ENCODE measurements around the gene PIM2. TPM values are rescaled to one million over a fixed set of nuclear protein-coding genes. Genes with fewer than 3 reads are reported as not detected.
A peak's percentile ranks its signal among the peaks of the same experiment; 100 is the strongest.

PIM2 gene
- total and polyA plus RNA-seq, 4 donors: 4.5 to 28.3 (median 6.9) TPM

DNA sequence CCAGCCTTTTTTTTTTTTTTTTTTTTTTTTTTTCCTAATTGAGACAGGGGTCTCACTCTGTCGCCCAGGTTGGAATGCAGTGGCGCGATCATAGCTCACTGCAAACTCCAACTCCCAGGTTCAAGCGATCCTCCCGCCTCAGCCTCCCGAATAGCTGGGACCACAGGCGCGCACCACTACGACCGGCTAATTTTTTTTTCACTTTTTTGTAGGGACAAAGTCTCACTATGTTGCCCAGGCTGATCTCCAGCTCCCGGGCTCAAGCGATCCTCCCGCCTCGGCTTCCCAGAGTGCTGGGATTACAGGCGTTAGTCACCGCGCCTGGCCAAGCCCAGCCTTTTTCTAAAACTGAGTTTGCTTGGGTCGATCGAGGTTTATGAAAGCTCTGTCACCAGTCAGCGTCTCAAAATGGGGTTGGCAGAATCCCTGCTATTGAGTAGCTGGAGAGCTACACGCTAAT lies 39.8 kb upstream of the PIM2 start:
- peaks cover 0 to 9% (median 3%) of the 10 kb centered on the region in 4 donors for H3K36me3 ChIP-seq (ENCODE audit: control insufficient read depth in 4 of 4, insufficient read depth in 3 of 4, low read depth in 1 of 4, low read length in 3 of 4)
- H3K9ac ChIP-seq (ENCODE audit: low read depth in 1 of 2, low read length in 2 of 2): peak overlapping the region; percentile 79 to 87
- H3K27ac ChIP-seq (ENCODE audit: low read depth in 1 of 2, low read length in 2 of 2): peak overlapping the region; percentile 89
- peak overlapping the region; percentile 45 to 61 (median 58) for H3K4me3 ChIP-seq (ENCODE audit: low read depth in 1 of 3, low read length in 3 of 3)
- no peaks in the 10 kb centered on the region for H3K9me3 ChIP-seq (ENCODE audit: control insufficient read depth in 4 of 4, low read length in 3 of 4)
- H3K4me1 ChIP-seq (ENCODE audit: control insufficient read depth in 4 of 4, insufficient read depth in 4 of 4, low read length in 3 of 4): peaks cover 4 to 36% (median 27%) of the 10 kb centered on the region in 4 donors
- no peaks in the 10 kb centered on the region for H3K27me3 ChIP-seq (ENCODE audit: control insufficient read depth in 4 of 4, insufficient read depth in 4 of 4, low read length in 3 of 4)
- DNase-seq (ENCODE audit: low spot score): no peak
- 1% methylated on average over 21 of the region's 21 CpGs for WGBS
- no peak for TF ChIP-seq FOXA1 (IDR thresholded peaks at IDR 0.05)
- TF ChIP-seq YY1 (IDR thresholded peaks at IDR 0.05): no peak
- TF ChIP-seq EGR1 (IDR thresholded peaks at IDR 0.05; ENCODE audit: low read depth in 2 of 2): no peak
- no peak for TF ChIP-seq HNF4A (conservative IDR thresholded peaks at IDR 0.05)
- peak in 1 of 2 donors; percentile 6 for TF ChIP-seq RXRA (IDR thresholded peaks at IDR 0.05)
- peak in 1 of 2 donors; percentile 27 for TF ChIP-seq RAD21 (IDR thresholded peaks at IDR 0.05)
- no peak for TF ChIP-seq CTCF (IDR thresholded peaks at IDR 0.05; ENCODE audit: low read depth, low read length, missing input control)

DNA sequence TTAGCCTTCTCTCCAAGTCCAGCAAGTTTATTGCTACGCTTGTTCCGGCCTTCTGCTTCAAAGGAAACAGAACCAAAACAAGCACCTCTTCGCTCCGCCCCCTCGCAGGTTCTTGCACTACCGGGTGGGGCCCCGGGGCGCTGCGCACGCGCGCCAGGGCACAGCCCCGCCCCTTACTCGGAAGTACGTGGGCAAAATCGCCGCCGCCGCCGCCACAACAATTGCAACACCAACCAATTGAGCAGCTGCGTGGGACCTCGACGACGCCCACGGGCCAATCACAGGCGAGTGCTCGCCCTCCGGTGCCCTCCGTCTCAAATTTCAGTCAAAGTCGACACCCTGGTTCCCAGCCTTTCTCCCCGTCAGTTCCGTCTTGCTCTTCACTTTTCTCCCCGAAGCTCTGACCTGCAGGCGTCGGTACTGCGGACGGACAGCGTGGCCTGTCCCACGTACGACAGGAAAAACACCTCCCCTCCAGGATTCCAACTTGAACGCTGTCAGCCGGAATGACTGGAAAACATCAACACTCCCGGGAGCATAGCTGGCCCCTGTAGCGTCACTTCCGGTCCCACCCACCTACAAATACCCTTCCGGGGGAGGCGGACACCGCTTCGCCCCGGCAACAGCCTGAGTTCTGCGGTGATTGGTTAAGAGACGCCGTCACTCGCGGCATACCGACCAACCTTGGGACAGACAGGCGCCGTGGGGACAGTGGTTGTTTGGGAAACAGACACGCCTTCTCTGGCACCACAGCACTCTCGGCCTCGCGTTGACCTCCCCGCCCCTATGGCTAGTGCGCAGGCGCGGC lies 39.2 kb upstream of the PIM2 start:
- Histone ChIP-seq H3K4me1 (ENCODE audit: control insufficient read depth in 4 of 4, insufficient read depth in 4 of 4, low read length in 3 of 4) (peaks cover 4 to 42% (median 30%) of the 10 kb centered on the region in 4 donors), H3K27ac (ENCODE audit: low read depth in 1 of 2, low read length in 2 of 2) (peak overlapping the region; percentile 89 to 94), H3K27me3 (ENCODE audit: control insufficient read depth in 4 of 4, insufficient read depth in 4 of 4, low read length in 3 of 4) (no peaks in the 10 kb centered on the region)

More for the DNA sequence above, 39.2 kb upstream of the PIM2 start:
- Histone ChIP-seq H3K9ac (ENCODE audit: low read depth in 1 of 2, low read length in 2 of 2) (peak overlapping the region; percentile 35 to 98), H3K4me3 (ENCODE audit: low read depth in 1 of 3, low read length in 3 of 3) (peak overlapping the region; percentile 49 to 80 (median 59)), H3K9me3 (ENCODE audit: control insufficient read depth in 4 of 4, low read length in 3 of 4) (no peaks in the 10 kb centered on the region), H3K36me3 (ENCODE audit: control insufficient read depth in 4 of 4, insufficient read depth in 3 of 4, low read depth in 1 of 4, low read length in 3 of 4) (peaks cover 0 to 9% (median 3%) of the 10 kb centered on the region in 4 donors)
- under 1% methylated on average over 66 of the region's 66 CpGs for WGBS
- DNase-seq (ENCODE audit: low spot score): peak; percentile 90
- TF ChIP-seq, protein P1, sequence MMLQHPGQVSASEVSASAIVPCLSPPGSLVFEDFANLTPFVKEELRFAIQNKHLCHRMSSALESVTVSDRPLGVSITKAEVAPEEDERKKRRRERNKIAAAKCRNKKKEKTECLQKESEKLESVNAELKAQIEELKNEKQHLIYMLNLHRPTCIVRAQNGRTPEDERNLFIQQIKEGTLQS (IDR thresholded peaks at IDR 0.05): no peak
- peak; percentile 7 for TF ChIP-seq CTCF (IDR thresholded peaks at IDR 0.05; ENCODE audit: low read depth, low read length, missing input control)
- TF ChIP-seq, protein P2, sequence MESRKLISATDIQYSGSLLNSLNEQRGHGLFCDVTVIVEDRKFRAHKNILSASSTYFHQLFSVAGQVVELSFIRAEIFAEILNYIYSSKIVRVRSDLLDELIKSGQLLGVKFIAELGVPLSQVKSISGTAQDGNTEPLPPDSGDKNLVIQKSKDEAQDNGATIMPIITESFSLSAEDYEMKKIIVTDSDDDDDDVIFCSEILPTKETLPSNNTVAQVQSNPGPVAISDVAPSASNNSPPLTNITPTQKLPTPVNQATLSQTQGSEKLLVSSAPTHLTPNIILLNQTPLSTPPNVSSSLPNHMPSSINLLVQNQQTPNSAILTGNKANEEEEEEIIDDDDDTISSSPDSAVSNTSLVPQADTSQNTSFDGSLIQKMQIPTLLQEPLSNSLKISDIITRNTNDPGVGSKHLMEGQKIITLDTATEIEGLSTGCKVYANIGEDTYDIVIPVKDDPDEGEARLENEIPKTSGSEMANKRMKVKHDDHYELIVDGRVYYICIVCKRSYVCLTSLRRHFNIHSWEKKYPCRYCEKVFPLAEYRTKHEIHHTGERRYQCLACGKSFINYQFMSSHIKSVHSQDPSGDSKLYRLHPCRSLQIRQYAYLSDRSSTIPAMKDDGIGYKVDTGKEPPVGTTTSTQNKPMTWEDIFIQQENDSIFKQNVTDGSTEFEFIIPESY (IDR thresholded peaks at IDR 0.05): no peak
- TF ChIP-seq RAD21 (IDR thresholded peaks at IDR 0.05): no peak
- no peak for TF ChIP-seq FOXA1 (IDR thresholded peaks at IDR 0.05)
- TF ChIP-seq EGR1 (IDR thresholded peaks at IDR 0.05; ENCODE audit: low read depth in 2 of 2): peak in 1 of 2 donors; percentile 37
- TF ChIP-seq, protein P3, sequence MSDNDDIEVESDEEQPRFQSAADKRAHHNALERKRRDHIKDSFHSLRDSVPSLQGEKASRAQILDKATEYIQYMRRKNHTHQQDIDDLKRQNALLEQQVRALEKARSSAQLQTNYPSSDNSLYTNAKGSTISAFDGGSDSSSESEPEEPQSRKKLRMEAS (IDR thresholded peaks at IDR 0.05): peak; percentile 15
- TF ChIP-seq, protein P4, sequence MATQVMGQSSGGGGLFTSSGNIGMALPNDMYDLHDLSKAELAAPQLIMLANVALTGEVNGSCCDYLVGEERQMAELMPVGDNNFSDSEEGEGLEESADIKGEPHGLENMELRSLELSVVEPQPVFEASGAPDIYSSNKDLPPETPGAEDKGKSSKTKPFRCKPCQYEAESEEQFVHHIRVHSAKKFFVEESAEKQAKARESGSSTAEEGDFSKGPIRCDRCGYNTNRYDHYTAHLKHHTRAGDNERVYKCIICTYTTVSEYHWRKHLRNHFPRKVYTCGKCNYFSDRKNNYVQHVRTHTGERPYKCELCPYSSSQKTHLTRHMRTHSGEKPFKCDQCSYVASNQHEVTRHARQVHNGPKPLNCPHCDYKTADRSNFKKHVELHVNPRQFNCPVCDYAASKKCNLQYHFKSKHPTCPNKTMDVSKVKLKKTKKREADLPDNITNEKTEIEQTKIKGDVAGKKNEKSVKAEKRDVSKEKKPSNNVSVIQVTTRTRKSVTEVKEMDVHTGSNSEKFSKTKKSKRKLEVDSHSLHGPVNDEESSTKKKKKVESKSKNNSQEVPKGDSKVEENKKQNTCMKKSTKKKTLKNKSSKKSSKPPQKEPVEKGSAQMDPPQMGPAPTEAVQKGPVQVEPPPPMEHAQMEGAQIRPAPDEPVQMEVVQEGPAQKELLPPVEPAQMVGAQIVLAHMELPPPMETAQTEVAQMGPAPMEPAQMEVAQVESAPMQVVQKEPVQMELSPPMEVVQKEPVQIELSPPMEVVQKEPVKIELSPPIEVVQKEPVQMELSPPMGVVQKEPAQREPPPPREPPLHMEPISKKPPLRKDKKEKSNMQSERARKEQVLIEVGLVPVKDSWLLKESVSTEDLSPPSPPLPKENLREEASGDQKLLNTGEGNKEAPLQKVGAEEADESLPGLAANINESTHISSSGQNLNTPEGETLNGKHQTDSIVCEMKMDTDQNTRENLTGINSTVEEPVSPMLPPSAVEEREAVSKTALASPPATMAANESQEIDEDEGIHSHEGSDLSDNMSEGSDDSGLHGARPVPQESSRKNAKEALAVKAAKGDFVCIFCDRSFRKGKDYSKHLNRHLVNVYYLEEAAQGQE (IDR thresholded peaks at IDR 0.05): no peak
- peak; percentile 67 for TF ChIP-seq SP1 (IDR thresholded peaks at IDR 0.05)
- TF ChIP-seq RXRA (IDR thresholded peaks at IDR 0.05): peak; percentile 47 to 68
- no peak for TF ChIP-seq HNF4G (IDR thresholded peaks at IDR 0.05)
- no peak for TF ChIP-seq TAF1 (conservative IDR thresholded peaks at IDR 0.05)
- no peak for TF ChIP-seq NR2F2 (IDR thresholded peaks at IDR 0.05)
- no peak for TF ChIP-seq YY1 (IDR thresholded peaks at IDR 0.05)
- TF ChIP-seq FOXA2 (IDR thresholded peaks at IDR 0.05): no peak
- peak; percentile 88 to 95 for TF ChIP-seq GABPA (IDR thresholded peaks at IDR 0.05 in 1 of 2, conservative IDR thresholded peaks at IDR 0.05 in 1 of 2)
- no peak for TF ChIP-seq JUND (IDR thresholded peaks at IDR 0.05)
- TF ChIP-seq HNF4A (conservative IDR thresholded peaks at IDR 0.05): no peak

Measured in liver (tissue), 9 donors.